Panc1 (cell line): Measurements from ENCODE around the gene MUC5B. TPM values are rescaled to one million over a fixed set of nuclear protein-coding genes. Genes with fewer than 3 reads are reported as not detected.

Experiments used
- ATAC-seq: fragments of 200-7000 bp; cut with Tn5 transposase; 2 replicates; pipeline ENCODE4 v1.9.1; 2020; ENCODE audit warnings: mild to moderate bottlenecking, moderate library complexity
- BruUV-seq: library from RNA; stranded (reverse); fragments of 400-500 nt; replicated peaks from 2 replicates; lab custom pipeline; 2021; lab: Mats Ljungman, UMichigan
- CTCF ChIA-PET: fragments of 300-600 bp; sonication (Branson Sonifier 250); formaldehyde crosslinking; loops from one replicate; lab custom pipeline; 2022; ENCODE audit warnings: antibody characterized with exemption; lab: Charles Lee
- POLR2A ChIA-PET: fragments of 300-600 bp; sonication (Branson Sonifier 250); formaldehyde crosslinking; loops from one replicate; lab custom pipeline; 2022; ENCODE audit warnings: antibody characterized with exemption; lab: Charles Lee
- DNase-seq: peaks from one replicate; pipeline ENCODE4 v3.0.0-alpha.2; 2010; ENCODE audit warnings: low read depth, low spot score
- H3K27ac ChIP-seq: 2 replicates; pipeline ENCODE4 v1.5.1; 2011; ENCODE audit warnings: mild to moderate bottlenecking, low read length, inconsistent platforms
- H3K27me3 ChIP-seq: fragments of 200-500 bp; sonication (Bioruptor generic); 2 replicates; pipeline ENCODE4 v1.6.0; 2014; ENCODE audit warnings: low read length, inconsistent platforms; ENCODE audit not compliant: control insufficient read depth, insufficient read depth
- H3K36me3 ChIP-seq: fragments of 200-500 bp; sonication (Bioruptor generic); 2 replicates; pipeline ENCODE4 v1.5.1; 2014; ENCODE audit warnings: inconsistent platforms, mild to moderate bottlenecking, low read length, moderate library complexity; ENCODE audit not compliant: control insufficient read depth, insufficient read depth
- H3K4me1 ChIP-seq: 2 replicates; pipeline ENCODE4 v1.5.1; 2011; ENCODE audit warnings: inconsistent platforms, mild to moderate bottlenecking, low read length, moderate library complexity; ENCODE audit not compliant: control insufficient read depth, insufficient read depth
- H3K4me3 ChIP-seq, 2 experiments: 2 replicates each; pipeline ENCODE4 v1.5.1; 2011 to 2012; ENCODE audit warnings: low read depth in 2 of 2, low read length in 2 of 2, mild to moderate bottlenecking in 2 of 2, inconsistent platforms in 1 of 2, moderate library complexity in 1 of 2
- H3K9me3 ChIP-seq: fragments of 200-500 bp; sonication (Bioruptor generic); 2 replicates; pipeline ENCODE4 v1.5.1; 2014; ENCODE audit warnings: low read depth, mild to moderate bottlenecking, inconsistent platforms, low read length, moderate library complexity; ENCODE audit not compliant: control insufficient read depth, insufficient read depth
- POLR2AphosphoS5 ChIP-seq: IDR thresholded peaks from 2 replicates; pipeline ENCODE4 v1.6.1; 2012; ENCODE audit warnings: mild to moderate bottlenecking, low read depth, low read length, moderate library complexity
- SIN3A ChIP-seq: IDR thresholded peaks from 2 replicates; pipeline ENCODE4 v1.6.1; 2012; ENCODE audit warnings: low read depth, mild to moderate bottlenecking, low read length, moderate library complexity, borderline replicate concordance; ENCODE audit not compliant: insufficient read depth
- TCF7L2 ChIP-seq: IDR thresholded peaks from 2 replicates; pipeline ENCODE4 v1.6.1; 2011; ENCODE audit warnings: mild to moderate bottlenecking, low read depth, low read length, inconsistent platforms
- in situ Hi-C: cut with HindIII; loops from 2 replicates; pipeline ENCODE4 v1.10.0; 2016; ENCODE audit warnings: low sequenced_read_pairs, low pct_unique_long_range_greater_than_20kb
- intact Hi-C: fragments of 100-400 bp; cut with micrococcal nuclease; formaldehyde crosslinking; loops from one replicate; pipeline ENCODE4 v1.10.0; 2022; ENCODE audit not compliant: unreplicated experiment
- total RNA-seq: library from RNA; stranded (reverse); gene quantifications from one replicate; pipeline ENCODE4 v1.2.1, GENCODE V29; 2021; ENCODE audit not compliant: unreplicated experiment
- TF ChIP-seq, protein P1 (sequence below), 2 experiments: IDR thresholded peaks; 2 replicates each; pipeline ENCODE4 v1.6.1; 2011 to 2012; ENCODE audit warnings: low read depth in 2 of 2, control low read depth in 1 of 2, low read length in 1 of 2, mild to moderate bottlenecking in 1 of 2, moderate library complexity in 1 of 2; ENCODE audit not compliant: insufficient read depth in 1 of 2
- TF ChIP-seq, protein P2 (sequence below): fragments of 450-650 bp; IDR thresholded peaks from 2 replicates; pipeline ENCODE4 v1.5.1; 2017; ENCODE audit warnings: mild to moderate bottlenecking

Gene MUC5B
- total RNA-seq, 1 experiment from 2014 or later, result 1.2 TPM

DNA sequence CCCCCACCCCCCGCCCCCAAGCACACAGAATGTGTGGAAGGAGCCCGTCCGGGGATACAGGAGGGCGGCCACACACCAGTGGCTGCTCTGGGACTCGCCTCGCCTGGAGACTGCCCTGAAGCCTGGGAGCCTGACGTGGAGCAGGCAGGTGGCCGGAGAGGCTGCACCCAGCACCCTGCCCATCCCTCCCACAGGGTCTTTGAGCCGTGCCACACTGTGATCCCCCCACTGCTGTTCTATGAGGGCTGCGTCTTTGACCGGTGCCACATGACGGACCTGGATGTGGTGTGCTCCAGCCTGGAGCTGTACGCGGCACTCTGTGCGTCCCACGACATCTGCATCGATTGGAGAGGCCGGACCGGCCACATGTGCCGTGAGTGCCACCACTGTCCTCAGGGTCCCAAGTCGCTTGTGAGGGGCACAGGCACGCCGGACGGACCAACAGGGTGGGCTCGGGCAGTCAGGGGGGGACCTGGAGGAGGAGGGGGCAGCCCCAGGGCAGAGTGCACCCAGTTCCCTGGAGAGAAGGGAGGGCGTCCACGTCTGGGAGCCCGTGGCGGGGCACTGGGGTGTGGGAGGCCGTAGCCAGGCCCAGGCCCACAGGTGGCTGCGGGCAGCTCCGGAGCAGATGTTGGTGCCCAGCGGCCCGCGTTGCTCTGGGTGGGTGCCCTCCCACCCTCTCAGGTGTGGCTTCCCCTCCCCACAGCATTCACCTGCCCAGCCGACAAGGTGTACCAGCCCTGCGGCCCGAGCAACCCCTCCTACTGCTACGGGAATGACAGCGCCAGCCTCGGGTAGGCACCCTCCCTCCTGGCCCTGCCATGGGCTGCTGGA, 27.0 kb upstream of the MUC5B start:
- DNase-seq, result no peak
- ChIA-PET POLR2A (no interaction called here), CTCF (no interaction called here)
- no peak overlapping the region for H3K27ac ChIP-seq
- H3K9me3 ChIP-seq, result no peaks in the 10 kb centered on the region
- intact Hi-C loops (no loop called here), in situ Hi-C loops (no loop called here)
- H3K36me3 ChIP-seq, result no peaks in the 10 kb centered on the region
- H3K4me1 ChIP-seq, result no peaks in the 10 kb centered on the region
- no peaks in the 10 kb centered on the region for H3K27me3 ChIP-seq
- TF ChIP-seq, protein P1, sequence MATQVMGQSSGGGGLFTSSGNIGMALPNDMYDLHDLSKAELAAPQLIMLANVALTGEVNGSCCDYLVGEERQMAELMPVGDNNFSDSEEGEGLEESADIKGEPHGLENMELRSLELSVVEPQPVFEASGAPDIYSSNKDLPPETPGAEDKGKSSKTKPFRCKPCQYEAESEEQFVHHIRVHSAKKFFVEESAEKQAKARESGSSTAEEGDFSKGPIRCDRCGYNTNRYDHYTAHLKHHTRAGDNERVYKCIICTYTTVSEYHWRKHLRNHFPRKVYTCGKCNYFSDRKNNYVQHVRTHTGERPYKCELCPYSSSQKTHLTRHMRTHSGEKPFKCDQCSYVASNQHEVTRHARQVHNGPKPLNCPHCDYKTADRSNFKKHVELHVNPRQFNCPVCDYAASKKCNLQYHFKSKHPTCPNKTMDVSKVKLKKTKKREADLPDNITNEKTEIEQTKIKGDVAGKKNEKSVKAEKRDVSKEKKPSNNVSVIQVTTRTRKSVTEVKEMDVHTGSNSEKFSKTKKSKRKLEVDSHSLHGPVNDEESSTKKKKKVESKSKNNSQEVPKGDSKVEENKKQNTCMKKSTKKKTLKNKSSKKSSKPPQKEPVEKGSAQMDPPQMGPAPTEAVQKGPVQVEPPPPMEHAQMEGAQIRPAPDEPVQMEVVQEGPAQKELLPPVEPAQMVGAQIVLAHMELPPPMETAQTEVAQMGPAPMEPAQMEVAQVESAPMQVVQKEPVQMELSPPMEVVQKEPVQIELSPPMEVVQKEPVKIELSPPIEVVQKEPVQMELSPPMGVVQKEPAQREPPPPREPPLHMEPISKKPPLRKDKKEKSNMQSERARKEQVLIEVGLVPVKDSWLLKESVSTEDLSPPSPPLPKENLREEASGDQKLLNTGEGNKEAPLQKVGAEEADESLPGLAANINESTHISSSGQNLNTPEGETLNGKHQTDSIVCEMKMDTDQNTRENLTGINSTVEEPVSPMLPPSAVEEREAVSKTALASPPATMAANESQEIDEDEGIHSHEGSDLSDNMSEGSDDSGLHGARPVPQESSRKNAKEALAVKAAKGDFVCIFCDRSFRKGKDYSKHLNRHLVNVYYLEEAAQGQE (IDR thresholded peaks at IDR 0.05; ENCODE audit: insufficient read depth in 1 of 2, low read depth in 2 of 2, low read length in 1 of 2), result no peak
- TF ChIP-seq SIN3A (no peak), POLR2AphosphoS5 (no peak), TCF7L2 (no peak)
- TF ChIP-seq, protein P2, sequence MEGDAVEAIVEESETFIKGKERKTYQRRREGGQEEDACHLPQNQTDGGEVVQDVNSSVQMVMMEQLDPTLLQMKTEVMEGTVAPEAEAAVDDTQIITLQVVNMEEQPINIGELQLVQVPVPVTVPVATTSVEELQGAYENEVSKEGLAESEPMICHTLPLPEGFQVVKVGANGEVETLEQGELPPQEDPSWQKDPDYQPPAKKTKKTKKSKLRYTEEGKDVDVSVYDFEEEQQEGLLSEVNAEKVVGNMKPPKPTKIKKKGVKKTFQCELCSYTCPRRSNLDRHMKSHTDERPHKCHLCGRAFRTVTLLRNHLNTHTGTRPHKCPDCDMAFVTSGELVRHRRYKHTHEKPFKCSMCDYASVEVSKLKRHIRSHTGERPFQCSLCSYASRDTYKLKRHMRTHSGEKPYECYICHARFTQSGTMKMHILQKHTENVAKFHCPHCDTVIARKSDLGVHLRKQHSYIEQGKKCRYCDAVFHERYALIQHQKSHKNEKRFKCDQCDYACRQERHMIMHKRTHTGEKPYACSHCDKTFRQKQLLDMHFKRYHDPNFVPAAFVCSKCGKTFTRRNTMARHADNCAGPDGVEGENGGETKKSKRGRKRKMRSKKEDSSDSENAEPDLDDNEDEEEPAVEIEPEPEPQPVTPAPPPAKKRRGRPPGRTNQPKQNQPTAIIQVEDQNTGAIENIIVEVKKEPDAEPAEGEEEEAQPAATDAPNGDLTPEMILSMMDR, result no peak
- H3K4me3 ChIP-seq, result no peak overlapping the region
- no TSS peak for BruUV-seq
- ATAC-seq, result no peak

GRCh38 chr11:1196516-1197391, 26.1 kb upstream of the MUC5B start:
- no peaks in the 10 kb centered on the region for H3K9me3 ChIP-seq
- DNase-seq (no peak), ATAC-seq (no peak)
- no peak overlapping the region for H3K27ac ChIP-seq
- H3K4me1 ChIP-seq, result no peaks in the 10 kb centered on the region
- H3K27me3 ChIP-seq, result no peaks in the 10 kb centered on the region
- H3K4me3 ChIP-seq, result no peak overlapping the region
- ChIA-PET CTCF (interaction anchor here (0.8 kb wide), 1 partner anchor 12 kb away, joined by 4 read pairs; no protein-coding TSS in a partner anchor), POLR2A (no interaction called here)
- no peaks in the 10 kb centered on the region for H3K36me3 ChIP-seq
- no TSS peak for BruUV-seq
- no peak for TF ChIP-seq POLR2AphosphoS5
- TF ChIP-seq, protein P1 (IDR thresholded peaks at IDR 0.05; ENCODE audit: insufficient read depth in 1 of 2, low read depth in 2 of 2, low read length in 1 of 2), result no peak
- no peak for TF ChIP-seq TCF7L2
- no peak for TF ChIP-seq SIN3A
- TF ChIP-seq, protein P2, result no peak
- intact Hi-C loops (no loop called here), in situ Hi-C loops (no loop called here)
